GM18505 (cell line): ENCODE measurements around the gene ACBD5.
"Not testable (repeated sequence)": the region's sequence is repeated elsewhere in the genome, so short reads cannot be mapped to it uniquely, and the experiment has no call there.

Source experiments
- ATAC-seq: cut with Tn5 transposase; IDR thresholded peaks from one replicate; pipeline ENCODE4 v1.9.1; 2021; ENCODE audit not compliant: unreplicated experiment
- POLR2A ChIP-seq: IDR thresholded peaks from 4 replicates; pipeline ENCODE4 v1.6.1; 2011; ENCODE audit warnings: borderline replicate concordance; ENCODE audit not compliant: insufficient read depth, insufficient read length; ENCODE audit errors: extremely low read depth

The ACBD5 gene, protein sequence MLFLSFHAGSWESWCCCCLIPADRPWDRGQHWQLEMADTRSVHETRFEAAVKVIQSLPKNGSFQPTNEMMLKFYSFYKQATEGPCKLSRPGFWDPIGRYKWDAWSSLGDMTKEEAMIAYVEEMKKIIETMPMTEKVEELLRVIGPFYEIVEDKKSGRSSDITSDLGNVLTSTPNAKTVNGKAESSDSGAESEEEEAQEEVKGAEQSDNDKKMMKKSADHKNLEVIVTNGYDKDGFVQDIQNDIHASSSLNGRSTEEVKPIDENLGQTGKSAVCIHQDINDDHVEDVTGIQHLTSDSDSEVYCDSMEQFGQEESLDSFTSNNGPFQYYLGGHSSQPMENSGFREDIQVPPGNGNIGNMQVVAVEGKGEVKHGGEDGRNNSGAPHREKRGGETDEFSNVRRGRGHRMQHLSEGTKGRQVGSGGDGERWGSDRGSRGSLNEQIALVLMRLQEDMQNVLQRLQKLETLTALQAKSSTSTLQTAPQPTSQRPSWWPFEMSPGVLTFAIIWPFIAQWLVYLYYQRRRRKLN

DNA sequence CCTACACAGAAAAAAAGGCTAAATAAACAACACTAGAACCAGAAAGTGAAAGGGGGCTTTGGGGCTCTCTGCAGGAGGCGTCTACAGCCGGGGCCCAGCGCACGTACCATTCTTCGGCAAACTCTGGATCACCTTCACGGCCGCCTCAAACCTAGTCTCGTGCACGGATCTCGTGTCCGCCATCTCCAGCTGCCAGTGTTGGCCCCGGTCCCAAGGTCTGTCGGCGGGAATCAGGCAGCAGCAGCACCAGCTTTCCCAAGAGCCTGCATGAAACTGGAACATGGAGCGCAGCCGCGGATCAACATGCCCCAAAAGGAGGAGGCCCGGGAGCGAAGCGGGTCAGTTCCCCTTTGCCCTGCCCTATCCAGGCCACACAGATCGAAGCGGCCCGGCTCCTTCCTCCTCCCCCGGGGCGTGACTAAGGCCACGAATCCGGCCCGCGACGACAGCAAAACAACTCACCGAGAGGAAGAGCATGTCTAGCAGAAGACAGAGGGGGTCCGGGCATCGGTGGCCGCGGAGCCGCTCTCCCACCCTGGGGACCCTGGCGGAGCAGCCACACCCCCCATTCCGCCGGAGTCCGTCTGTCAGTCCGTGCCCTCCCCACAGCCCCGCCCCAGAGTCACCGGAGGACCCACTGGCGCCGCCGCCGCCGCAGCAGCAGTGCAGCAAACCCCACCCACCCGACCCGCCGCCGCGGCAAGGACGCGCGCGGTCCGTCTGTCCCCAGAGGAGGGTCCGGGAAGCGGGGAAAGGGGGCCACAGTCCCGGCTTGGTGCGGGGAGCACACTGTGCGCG is at the start of gene ACBD5:
ACBD5 (minus strand) TSS at position 586 of the 798 bp plus-strand sequence; CDS start at position 477, 109 bp downstream.
- TF ChIP-seq POLR2A: peak; percentile 55
- peak; percentile 42 for ATAC-seq

DNA sequence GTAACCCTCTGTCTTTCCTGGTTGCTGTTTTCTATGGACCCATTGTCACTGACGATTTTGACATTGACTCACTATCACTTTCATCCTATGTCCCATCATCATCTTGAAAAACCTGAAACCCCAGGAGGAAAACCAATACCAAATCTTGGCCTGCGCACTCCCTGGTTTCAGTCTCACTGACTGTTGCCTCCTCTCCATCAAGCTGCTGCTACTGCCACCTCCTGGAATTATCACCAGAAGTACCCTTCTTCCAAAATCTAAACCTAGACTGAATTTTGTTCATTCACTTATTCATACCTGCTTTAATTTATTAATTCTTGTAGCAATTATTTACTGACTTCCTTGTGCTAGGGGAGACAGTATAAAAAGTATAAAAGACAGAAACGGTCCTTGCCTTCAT is 44.5 kb upstream of the ACBD5 start:
- no peak for ATAC-seq
- no peak for TF ChIP-seq POLR2A

DNA sequence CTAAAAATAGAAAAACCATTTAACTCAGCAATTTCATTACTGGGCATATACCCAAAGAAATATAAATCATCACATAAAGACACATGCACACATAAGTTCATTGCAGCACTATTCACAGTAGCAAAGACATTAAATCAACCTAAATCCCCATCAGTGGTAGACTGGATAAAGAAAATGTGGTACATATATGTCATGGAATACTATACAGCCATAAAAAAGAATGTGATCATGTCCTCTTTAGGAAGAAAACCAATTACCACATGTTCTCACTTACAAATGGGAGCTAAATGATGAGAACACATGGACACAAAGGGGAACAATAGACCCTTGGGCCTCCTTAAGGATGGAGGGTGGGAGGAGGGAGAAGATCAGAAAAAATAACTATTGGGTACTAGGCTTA is 36.0 kb upstream of the ACBD5 start:
- no peak for ATAC-seq
- TF ChIP-seq POLR2A: no peak

DNA sequence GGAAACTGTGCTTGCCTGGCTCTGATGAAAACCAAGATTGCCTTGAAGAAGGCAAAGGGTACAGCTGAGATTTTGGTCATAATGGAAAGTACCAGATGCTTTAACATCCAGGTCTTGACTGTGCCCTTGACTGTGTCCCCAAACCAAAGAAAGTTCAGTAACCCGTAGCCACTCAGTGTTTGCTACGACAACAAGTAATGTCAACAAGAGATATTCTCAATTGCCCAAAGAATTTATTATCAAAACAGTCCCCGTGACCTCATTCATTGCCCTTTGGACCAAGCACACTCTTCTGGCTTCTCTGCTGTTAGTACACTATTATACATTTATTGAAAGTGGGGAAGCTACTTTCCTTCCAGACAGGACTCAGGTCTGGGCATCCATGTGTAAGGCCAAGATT is 25.4 kb upstream of the ACBD5 start:
- ATAC-seq: not testable (repeated sequence)

DNA sequence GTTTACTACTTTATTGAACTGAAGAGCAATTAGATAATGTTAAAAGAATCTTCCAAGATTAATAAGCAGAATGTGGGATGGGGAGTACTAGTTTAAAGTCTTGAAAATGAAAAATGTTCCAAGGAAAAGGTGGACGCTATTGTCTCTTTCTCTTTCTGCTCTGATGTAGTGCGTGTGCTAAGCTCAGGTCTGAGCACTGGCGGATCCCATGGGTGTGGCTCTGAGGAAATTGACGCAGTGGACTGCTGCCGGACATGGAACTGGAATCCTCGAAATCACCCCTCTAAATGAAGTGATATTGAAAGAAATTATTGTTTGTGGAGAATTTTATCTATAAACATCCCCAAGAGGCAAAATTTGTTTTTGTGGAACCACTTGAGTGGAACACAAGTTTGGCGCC is 22.2 kb upstream of the ACBD5 start:
- not testable (repeated sequence) for ATAC-seq

DNA sequence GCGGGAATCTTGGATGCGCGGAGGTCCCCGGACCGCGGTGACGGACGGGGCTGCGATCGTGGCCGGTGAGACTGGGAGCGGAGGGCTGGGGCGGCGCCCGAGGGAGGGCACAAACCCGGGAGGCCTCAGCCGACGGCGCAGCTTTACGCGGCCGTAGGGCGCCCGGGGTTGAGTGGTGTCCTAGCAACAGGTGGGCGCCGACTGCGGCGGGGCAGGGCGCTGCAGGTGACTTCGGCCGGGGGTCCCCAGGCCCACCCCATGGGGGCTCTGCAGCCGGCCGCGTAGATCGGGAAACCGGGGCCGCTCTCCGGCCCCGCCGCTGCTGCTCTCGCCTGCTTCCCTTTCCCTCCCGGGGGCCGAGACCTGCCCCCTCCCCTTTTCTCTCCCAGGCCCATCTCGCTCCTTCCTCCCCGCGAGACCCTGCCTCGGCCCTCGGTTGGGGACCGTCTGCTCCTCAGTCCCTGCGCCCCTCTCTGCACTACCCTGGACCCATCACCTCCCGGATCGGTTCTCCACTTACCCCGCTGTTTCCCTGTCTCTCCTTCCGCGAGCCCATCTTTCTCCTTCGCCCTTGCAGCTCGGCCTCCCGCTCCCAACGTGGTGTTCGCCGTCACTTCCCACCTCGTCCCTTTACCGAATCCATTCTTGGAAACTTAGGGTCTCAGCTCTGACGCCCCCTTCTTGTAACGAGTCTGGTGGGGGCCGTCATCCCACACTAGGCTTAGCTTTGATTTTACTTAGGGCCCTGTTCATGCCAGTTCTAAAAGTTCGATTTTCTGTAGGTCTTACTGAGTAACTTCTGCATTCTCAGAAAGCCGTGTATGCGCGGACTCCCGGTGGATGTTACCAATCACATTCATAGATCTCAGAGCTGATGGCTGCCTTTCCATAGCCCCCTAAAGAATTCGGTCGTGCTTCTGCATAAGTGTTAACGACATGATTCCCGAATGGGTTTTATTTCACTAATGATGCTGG is 18.5 kb upstream of the ACBD5 start:
- no peak for TF ChIP-seq POLR2A
- peak; percentile 82 for ATAC-seq

DNA sequence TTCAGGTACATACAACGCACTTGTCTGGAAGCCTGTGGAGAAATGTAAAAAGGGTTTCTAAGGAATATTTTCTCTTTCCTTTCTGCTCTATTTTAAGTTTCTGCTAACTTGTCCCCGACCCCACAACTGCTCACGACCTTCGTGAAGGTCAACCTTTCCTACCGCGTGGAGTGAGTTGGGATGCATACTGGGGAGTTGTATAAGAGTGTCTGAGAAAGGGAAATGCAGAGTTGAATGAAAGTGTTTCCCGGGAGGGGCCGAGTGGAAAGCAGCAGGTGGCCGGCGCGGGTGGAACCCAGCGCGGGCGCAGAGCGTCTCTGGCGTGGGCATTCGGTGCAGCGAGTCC is 17.9 kb upstream of the ACBD5 start:
- no peak for TF ChIP-seq POLR2A
- ATAC-seq: peak; percentile 18

DNA sequence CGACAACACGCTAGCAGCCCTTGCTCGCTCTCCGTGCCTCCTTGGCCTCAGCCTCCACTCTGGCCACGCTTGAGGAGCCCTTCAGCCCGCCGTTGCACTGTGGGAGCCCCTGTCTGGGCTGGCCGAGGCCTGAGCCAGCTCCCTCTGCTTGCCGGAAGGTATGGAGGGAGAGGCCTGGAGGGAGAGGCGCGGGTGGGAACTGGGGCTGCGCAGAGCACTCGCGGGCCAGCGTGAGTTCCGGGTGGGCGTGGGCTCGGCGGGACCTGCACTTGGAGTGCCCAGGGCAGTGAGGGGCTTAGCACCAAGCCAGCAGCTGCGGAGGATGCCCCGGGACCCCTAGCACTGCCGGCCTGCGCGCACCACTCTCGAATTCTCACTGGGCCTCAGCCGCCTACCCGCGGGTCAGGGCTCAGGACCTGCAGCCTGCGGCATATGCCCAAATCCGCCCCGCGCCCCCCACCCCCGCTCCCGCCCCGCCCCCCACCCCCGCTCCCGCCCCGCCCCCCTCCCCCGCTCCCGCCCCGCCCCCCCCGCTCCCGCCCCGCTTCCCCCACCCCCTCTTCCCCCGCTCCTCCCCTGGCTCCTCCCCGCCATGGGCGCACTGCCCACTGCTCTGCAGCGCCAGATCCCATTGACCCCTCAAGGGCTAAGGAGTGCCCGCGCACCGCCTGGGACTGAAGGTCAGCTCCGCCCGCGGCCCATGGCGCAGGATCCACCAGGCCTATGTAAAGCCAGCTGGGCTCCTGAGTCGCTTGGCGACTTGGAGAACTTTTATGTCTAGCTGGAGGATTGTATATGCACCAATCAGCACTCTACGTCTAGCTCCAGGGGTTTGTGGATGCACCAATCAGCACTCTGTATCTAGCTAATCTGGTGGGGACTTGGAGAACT is 15.9 kb upstream of the ACBD5 start:
- no peak for ATAC-seq
- TF ChIP-seq POLR2A: no peak

DNA sequence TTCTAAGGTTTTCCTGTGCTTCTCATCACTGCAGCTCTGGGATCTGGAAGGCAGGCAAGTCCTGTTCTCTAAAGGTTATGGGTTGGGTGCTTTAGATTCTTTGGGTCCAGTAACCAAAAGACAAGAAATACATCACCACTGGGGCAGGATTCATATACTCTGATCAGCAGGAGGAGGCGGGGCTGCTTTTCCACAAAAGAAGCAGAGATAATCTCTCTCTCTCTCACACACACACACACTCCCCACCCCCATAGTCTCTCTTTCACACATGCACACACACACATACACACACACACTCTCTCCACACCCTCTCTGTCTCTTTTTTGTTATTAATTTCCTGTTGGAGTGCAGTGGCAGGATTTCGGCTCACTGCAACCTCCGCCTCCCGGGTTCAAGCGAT is 13.0 kb upstream of the ACBD5 start:
- no peak for ATAC-seq
- no peak for TF ChIP-seq POLR2A

DNA sequence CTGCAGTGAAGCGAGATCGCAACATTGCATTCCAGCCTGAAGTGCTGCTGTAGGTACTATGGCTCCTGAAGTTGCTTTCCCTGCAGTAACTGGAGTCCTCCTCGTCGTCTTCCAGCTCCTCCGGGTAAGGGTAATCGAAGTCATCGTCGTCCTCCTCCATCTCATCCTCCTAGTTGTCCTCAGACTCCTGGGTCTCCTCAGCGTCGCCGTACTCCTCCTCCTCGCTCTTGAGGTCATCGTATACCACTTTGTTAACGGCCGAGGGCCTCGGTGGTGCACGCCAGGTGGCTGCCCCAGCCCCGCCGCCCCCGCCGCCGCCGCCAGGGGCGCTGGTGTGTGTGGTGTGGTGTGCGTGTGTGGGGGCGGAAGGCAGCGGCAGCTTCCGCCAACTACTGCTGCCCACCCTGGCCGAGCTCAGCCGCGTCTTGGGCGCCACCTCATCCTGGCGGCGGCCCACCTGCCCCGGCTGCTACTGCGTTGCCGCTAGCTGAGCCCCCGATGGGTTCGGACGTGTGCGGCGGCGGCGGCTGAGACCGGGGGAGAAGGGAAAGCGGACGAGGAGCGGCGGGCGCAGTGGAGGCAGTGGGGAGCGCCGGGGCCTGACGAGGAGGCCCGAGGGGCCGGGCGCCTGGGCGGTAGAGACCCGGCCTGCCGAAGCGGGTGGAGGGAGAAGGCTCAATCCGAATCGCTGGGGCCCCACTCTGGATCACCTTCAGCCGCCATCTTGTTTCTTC is 11.8 kb upstream of the ACBD5 start:
- peak; percentile 79 for TF ChIP-seq POLR2A
- peak; percentile 98 for ATAC-seq

DNA sequence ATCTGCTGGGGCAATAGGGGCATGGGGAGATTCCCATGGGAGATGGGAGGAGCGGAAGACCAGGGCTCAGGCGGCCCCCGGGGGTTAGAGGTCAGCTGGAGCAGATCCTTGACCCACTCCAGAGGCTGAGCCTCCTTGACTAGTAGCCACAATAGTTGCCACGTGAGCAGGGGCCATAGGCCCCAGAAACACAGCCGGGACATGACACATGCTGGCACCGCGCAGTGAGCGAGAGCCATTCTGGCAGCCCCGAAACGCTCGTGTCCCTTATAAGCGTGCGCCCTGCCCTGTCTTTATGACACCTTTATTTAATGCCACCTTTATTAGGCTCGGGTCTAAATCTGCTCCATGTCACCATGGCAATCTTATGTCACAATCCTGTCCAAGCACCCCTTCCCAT is 11.0 kb upstream of the ACBD5 start:
- TF ChIP-seq POLR2A: no peak
- no peak for ATAC-seq

DNA sequence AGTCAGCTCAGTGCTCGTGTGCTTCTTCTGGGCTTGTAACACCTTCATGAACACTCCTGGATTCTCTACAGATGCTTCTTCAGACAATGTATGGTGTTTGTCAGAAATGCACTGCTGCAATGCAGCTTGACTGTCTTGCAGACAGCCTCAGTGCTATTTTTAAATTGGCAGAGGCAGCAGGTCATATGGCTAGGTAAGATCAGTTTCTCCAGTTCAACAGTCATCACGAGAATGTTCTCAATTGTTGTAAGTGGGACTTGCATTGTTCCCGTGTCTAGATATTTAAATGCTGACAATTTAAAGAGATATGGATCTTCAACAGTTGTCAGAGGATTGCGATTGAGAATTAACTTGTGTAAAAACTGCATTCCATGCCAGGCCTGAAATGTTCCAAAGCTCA is 7.6 kb upstream of the ACBD5 start:
- ATAC-seq: no peak
- TF ChIP-seq POLR2A: no peak
